Esophagus muscularis mucosa (tissue), 4 donors: ENCODE results near the gene HES4. TPM values are rescaled to one million over a fixed set of nuclear protein-coding genes. Genes with fewer than 3 reads are reported as not detected.
"Not testable (repeated sequence)": the region's sequence is repeated elsewhere in the genome, so short reads cannot be mapped to it uniquely, and the experiment has no call there.

Experiments used
- DNase-seq: peaks from one replicate; pipeline ENCODE4 v3.0.0-alpha.2; 2017; ENCODE audit errors: extremely low spot score
- H3K27ac ChIP-seq, 4 donors: fragments of 200-600 bp; sonication (generic); replicated peaks in 1 of 4; 1 replicate in 3 of 4; 2 replicates in 1 of 4; pipeline ENCODE4 v1.5.1; 2016 to 2019; ENCODE audit warnings: mild to moderate bottlenecking in 1 of 4
- H3K27me3 ChIP-seq, 4 donors: fragments of 200-600 bp; sonication (generic); one replicate each; pipeline versions ENCODE4 v1.5.1 to v1.6.0; 2016 to 2019
- H3K36me3 ChIP-seq, 4 donors: fragments of 200-600 bp; sonication (generic); one replicate each; pipeline ENCODE4 v1.5.1; 2016 to 2019
- H3K4me1 ChIP-seq, 4 donors: fragments of 200-600 bp; sonication (generic); one replicate each; pipeline ENCODE4 v1.5.1; 2016 to 2019
- H3K4me3 ChIP-seq, 4 donors: fragments of 200-600 bp; sonication (generic); 1 replicate in 2 of 4; 2 replicates in 2 of 4; pipeline ENCODE4 v1.5.1; 2016 to 2019; ENCODE audit warnings: mild to moderate bottlenecking in 4 of 4, moderate library complexity in 1 of 4
- H3K9me3 ChIP-seq, 4 donors: fragments of 200-600 bp; sonication (generic); 1 replicate in 3 of 4; 2 replicates in 1 of 4; pipeline ENCODE4 v1.5.1; 2016 to 2019
- EP300 ChIP-seq: sonication (generic); formaldehyde crosslinking; IDR thresholded peaks from one replicate; pipeline ENCODE4 v1.6.1; 2017; ENCODE audit warnings: antibody characterized with exemption
- POLR2A ChIP-seq: fragments of 450-650 bp; IDR thresholded peaks from one replicate; pipeline ENCODE4 v1.6.1; 2017; ENCODE audit warnings: antibody characterized with exemption, moderate library complexity, mild to moderate bottlenecking, low read depth
- POLR2AphosphoS5 ChIP-seq, 2 donors: sonication (generic); formaldehyde crosslinking; IDR thresholded peaks; one replicate each; pipeline ENCODE4 v1.6.1; 2017; ENCODE audit warnings: antibody characterized with exemption in 2 of 2
- WGBS: methylation state at CpG from one replicate; pipeline ENCODE4 v1.1.5; 2018; 5-methylcytosine and 5-hydroxymethylcytosine counted together
- intact Hi-C: fragments of 100-400 bp; cut with DNase I; formaldehyde crosslinking; loops from one replicate; pipeline ENCODE4 v1.15.1; 2023
- total RNA-seq, 4 donors: library from RNA; depleted of rRNA; stranded (reverse); fragments of >200 nt; gene quantifications; one replicate each; pipeline versions ENCODE4 v1.1.0 to v1.2.1, GENCODE V29; 2016
- TF ChIP-seq, protein P1 (sequence below), 3 experiments: fragments of 200-600 bp in 2 of 3; fragments of 450-650 bp in 1 of 3; sonication (generic) in 2 of 3; IDR thresholded peaks; one replicate each; pipeline ENCODE4 v1.5.1; 2017 to 2019; ENCODE audit warnings: antibody characterized with exemption in 3 of 3, mild to moderate bottlenecking in 2 of 3, moderate library complexity in 1 of 3

The HES4 gene
- total RNA-seq, 4 donors from 2014 or later = 37.8 to 90.4 (median 65.0) TPM

DNA sequence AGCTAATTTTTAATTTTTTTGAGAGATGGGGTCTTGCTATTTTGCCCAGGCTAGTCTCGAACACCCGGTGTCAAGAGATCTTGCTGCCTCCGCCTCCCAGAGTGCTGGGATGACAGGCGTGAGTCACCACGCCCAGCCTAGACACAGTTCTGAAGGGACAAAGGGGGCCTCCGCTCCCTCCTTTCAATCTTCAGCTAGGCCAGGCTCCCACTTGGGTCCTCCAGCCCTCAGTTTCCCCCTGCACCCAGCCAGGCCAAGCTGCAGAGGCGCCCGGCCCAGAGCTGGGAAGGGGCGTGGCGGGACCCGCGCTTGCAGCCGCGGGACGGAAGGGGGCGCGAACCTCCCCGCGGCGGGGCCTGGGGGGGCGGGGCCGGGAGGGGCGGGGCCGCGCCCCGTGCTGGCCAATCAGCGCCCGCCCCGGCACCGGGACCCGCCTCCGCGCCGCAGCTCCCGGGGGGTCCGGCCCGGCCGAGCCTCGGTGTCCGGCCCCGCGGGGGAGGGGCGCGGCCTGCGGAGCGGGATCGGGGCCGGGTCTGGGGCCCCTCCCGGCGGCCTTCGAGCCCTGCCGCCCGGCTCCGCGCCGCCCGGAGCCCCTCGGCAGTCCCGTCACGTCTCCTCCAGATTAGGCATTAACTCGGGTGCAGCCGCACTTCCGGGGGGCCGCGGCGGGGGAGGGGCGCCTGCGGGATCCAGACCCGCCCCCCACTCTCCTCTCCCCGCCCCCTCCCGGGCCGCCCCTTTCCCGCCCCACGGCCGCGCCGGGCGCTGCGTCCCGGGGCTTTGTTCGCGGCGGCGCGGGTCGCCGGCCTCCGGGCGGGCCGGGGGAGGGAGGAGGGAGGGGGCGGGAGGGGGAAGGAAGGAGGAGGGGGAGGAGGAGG, 19.5 kb upstream of the HES4 start:
- H3K4me3 ChIP-seq = peak overlapping the region; percentile 80 to 90 (median 84)
- 12% methylated on average over 9 of the region's 91 CpGs for WGBS
- intact Hi-C loops = no loop called here
- peaks cover 27 to 62% (median 44%) of the 10 kb centered on the region in 4 donors for H3K4me1 ChIP-seq
- no peaks in the 10 kb centered on the region for H3K9me3 ChIP-seq
- TF ChIP-seq, protein P1, sequence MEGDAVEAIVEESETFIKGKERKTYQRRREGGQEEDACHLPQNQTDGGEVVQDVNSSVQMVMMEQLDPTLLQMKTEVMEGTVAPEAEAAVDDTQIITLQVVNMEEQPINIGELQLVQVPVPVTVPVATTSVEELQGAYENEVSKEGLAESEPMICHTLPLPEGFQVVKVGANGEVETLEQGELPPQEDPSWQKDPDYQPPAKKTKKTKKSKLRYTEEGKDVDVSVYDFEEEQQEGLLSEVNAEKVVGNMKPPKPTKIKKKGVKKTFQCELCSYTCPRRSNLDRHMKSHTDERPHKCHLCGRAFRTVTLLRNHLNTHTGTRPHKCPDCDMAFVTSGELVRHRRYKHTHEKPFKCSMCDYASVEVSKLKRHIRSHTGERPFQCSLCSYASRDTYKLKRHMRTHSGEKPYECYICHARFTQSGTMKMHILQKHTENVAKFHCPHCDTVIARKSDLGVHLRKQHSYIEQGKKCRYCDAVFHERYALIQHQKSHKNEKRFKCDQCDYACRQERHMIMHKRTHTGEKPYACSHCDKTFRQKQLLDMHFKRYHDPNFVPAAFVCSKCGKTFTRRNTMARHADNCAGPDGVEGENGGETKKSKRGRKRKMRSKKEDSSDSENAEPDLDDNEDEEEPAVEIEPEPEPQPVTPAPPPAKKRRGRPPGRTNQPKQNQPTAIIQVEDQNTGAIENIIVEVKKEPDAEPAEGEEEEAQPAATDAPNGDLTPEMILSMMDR (IDR thresholded peaks at IDR 0.05) = peak; percentile 55 to 75 (median 64)
- TF ChIP-seq POLR2AphosphoS5 (IDR thresholded peaks at IDR 0.05) = no peak
- no peaks in the 10 kb centered on the region for H3K36me3 ChIP-seq
- H3K27me3 ChIP-seq = no peaks in the 10 kb centered on the region
- H3K27ac ChIP-seq = peak overlapping the region; percentile 93 to 96 (median 96)
- DNase-seq = no peak

DNA sequence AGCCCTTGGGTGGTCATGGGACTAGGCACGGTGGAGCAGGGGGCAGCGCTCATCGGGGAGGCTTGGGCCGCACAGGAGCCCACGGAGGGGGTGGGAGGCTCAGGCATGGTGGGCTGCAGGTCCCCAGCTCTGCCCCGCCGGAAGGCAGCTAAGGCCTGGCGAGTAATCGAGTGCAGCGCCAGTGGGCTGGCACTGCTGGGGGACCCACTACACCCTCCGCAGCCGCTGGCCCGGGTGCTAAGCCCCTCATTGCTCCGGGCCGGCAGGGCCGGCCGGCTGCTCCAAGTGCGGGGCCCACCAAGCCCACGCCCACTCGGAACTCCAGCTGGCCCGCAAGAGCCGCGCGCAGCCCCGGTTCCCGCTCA, 18.4 kb upstream of the HES4 start:
- H3K27me3 ChIP-seq, H3K27ac ChIP-seq, H3K9me3 ChIP-seq, H3K4me3 ChIP-seq, intact Hi-C loops, H3K36me3 ChIP-seq, DNase-seq: not testable (repeated sequence)
- 70% methylated on average over 2 of the region's 26 CpGs for WGBS
- H3K4me1 ChIP-seq = peaks cover 30 to 61% (median 46%) of the 10 kb centered on the region in 4 donors

DNA sequence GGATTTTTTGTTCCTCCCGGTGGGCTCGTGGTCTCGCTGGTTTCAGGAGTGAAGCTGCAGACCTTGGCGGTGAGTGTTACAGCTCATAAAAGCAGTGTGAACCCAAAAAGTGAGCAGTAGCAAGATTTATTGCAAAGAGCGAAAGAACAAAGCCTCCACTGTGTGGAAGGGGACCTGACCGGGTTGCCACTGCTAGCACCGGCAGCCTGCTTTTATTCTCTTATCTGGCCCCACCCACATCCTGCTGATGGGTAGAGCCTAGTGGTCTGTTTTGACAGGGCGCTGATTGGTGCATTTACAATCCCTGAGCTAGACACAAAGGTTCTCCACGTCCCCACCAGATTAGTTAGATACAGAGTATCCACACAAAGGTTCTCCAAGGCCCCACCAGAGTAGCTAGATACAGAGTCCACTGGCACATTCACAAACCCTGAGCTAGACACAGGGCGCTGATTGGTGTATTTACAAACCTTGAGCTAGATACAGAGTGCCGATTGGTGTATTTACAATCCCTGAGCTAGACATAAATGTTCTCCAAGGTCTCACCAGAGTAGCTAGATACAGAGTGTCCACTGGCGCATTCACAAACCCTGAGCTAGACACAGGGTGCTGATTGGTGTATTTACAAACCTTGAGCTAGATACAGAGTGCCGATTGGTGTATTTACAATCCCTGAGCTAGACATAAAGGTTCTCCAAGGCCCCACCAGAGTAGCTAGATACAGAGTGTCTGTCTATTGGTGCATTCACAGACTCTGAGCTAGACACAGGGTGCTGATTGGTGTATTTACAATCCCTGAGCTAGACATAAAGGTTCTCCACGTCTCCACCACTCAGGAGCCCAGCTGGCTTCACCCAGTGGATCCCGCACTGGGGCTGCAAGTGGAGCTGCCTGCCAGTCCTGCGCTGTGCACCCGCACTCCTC, 17.8 kb upstream of the HES4 start:
- H3K9me3 ChIP-seq, intact Hi-C loops, H3K27me3 ChIP-seq, H3K4me3 ChIP-seq, H3K36me3 ChIP-seq, DNase-seq, H3K27ac ChIP-seq: not testable (repeated sequence)
- H3K4me1 ChIP-seq = peaks cover 32 to 59% (median 48%) of the 10 kb centered on the region in 4 donors
- WGBS = 81% methylated on average over 14 of the region's 17 CpGs

DNA sequence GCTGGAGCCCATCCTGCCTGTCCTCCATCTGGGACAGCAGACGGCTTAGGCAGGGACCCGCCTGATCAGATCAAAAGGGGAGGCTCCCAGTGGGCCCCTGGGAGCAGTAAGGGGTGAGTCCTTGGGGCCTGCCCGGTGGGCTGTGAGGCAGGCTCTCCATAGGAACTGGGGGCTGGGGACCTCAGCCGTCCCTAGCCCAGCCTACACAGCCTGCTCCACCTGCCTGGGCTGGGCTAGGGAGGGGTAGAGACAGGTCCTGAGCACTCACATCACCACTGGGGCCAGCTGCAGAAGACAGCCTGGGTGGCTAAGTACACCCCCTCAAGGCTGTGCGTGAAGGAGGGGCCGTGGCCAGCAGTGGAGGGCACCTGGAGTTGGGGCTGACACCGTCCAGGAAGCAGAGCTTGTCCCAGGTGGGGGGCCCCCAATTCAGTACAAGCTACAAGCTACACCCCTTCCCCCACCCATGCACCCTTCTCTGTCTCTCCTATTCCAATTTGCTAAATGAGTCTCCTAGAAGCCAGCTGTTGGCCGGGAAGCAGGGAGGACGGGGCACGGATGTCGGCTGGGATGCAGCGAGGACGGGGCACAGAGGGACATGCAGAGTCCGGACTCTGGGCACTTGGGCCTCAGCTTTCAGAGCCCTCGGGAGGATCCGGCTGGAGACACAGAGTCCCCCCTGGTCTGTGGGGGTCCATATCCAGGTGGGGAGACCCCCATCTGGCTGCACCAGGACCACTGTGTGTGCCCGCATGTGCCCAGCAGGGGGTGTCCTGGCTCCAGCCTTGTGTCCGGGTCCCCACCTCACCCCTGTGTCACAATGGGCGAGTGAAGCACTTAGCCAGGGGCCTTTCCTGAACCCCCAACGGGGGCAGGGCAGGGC, 15.1 kb upstream of the HES4 start:
- no peaks in the 10 kb centered on the region for H3K27me3 ChIP-seq
- peak overlapping the region; percentile 85 to 93 (median 91) for H3K27ac ChIP-seq
- TF ChIP-seq POLR2A (no peak), EP300 (no peak)
- TF ChIP-seq, protein P1 (IDR thresholded peaks at IDR 0.05) = peak in 2 of 3 experiments; percentile 16 to 30
- intact Hi-C loops = no loop called here
- DNase-seq = no peak
- peak overlapping the region in 2 of 4 donors; percentile 65 to 66 for H3K4me3 ChIP-seq
- no peaks in the 10 kb centered on the region for H3K9me3 ChIP-seq
- H3K4me1 ChIP-seq = peaks cover 18 to 36% (median 31%) of the 10 kb centered on the region in 4 donors
- H3K36me3 ChIP-seq = no peaks in the 10 kb centered on the region
- 86% methylated on average over 16 of the region's 20 CpGs for WGBS

DNA sequence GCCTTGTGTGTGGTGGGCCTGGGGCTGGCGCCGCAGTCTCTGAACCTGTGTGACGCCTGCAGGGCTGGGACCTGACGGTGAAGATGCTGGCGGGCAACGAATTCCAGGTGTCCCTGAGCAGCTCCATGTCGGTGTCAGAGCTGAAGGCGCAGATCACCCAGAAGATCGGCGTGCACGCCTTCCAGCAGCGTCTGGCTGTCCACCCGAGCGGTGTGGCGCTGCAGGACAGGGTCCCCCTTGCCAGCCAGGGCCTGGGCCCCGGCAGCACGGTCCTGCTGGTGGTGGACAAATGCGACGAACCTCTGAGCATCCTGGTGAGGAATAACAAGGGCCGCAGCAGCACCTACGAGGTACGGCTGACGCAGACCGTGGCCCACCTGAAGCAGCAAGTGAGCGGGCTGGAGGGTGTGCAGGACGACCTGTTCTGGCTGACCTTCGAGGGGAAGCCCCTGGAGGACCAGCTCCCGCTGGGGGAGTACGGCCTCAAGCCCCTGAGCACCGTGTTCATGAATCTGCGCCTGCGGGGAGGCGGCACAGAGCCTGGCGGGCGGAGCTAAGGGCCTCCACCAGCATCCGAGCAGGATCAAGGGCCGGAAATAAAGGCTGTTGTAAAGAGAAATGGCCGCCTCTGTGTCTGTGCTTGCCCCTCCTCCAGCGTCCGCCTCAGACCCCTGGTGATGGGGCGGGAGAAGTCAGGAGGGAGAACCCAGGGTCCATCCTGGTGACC, 14.2 kb upstream of the HES4 start:
- Histone ChIP-seq H3K27me3 (no peaks in the 10 kb centered on the region), H3K27ac (peak overlapping the region; percentile 85 to 93 (median 91)), H3K4me3 (peak overlapping the region; percentile 65 to 76 (median 68)), H3K36me3 (no peaks in the 10 kb centered on the region), H3K4me1 (peaks cover 18 to 35% (median 29%) of the 10 kb centered on the region in 4 donors), H3K9me3 (no peaks in the 10 kb centered on the region)
- TF ChIP-seq POLR2AphosphoS5 (IDR thresholded peaks at IDR 0.05) = no peak
- TF ChIP-seq, protein P1 (IDR thresholded peaks at IDR 0.05) = no peak
- no peak for TF ChIP-seq POLR2A
- no peak for TF ChIP-seq EP300
- no peak for DNase-seq
- intact Hi-C loops = no loop called here
- 41% methylated on average over 5 of the region's 41 CpGs for WGBS
